HL-60 (cell line): ENCODE measurements around the gene DMRT1.

Experiments used
- CTCF ChIP-seq: IDR thresholded peaks from one replicate; pipeline ENCODE4 v1.5.1; 2011; ENCODE audit warnings: low read length, control low read depth, inconsistent platforms; ENCODE audit not compliant: insufficient read depth
- GABPA ChIP-seq: IDR thresholded peaks from 2 replicates; pipeline ENCODE4 v1.6.1; 2012; ENCODE audit warnings: low read depth
- POLR2AphosphoS5 ChIP-seq: IDR thresholded peaks from 2 replicates; pipeline ENCODE4 v1.6.1; 2012; ENCODE audit warnings: low read depth
- TF ChIP-seq, protein P1 (sequence below): IDR thresholded peaks from 2 replicates; pipeline ENCODE4 v1.6.1; 2012; ENCODE audit warnings: low read depth; ENCODE audit not compliant: insufficient replicate concordance

- TF ChIP-seq CTCF (no peak), POLR2AphosphoS5 (no peak), GABPA (no peak)
- TF ChIP-seq, protein P1, sequence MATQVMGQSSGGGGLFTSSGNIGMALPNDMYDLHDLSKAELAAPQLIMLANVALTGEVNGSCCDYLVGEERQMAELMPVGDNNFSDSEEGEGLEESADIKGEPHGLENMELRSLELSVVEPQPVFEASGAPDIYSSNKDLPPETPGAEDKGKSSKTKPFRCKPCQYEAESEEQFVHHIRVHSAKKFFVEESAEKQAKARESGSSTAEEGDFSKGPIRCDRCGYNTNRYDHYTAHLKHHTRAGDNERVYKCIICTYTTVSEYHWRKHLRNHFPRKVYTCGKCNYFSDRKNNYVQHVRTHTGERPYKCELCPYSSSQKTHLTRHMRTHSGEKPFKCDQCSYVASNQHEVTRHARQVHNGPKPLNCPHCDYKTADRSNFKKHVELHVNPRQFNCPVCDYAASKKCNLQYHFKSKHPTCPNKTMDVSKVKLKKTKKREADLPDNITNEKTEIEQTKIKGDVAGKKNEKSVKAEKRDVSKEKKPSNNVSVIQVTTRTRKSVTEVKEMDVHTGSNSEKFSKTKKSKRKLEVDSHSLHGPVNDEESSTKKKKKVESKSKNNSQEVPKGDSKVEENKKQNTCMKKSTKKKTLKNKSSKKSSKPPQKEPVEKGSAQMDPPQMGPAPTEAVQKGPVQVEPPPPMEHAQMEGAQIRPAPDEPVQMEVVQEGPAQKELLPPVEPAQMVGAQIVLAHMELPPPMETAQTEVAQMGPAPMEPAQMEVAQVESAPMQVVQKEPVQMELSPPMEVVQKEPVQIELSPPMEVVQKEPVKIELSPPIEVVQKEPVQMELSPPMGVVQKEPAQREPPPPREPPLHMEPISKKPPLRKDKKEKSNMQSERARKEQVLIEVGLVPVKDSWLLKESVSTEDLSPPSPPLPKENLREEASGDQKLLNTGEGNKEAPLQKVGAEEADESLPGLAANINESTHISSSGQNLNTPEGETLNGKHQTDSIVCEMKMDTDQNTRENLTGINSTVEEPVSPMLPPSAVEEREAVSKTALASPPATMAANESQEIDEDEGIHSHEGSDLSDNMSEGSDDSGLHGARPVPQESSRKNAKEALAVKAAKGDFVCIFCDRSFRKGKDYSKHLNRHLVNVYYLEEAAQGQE, result no peak
Observed at GRCh38 chr9:801399-802071, 40.0 kb upstream of the DMRT1 start.
